OCI-LY7 (cell line): ENCODE data around the gene PIGH. TPM values are rescaled to one million over a fixed set of nuclear protein-coding genes. Genes with fewer than 3 reads are reported as not detected.

Source experiments
- BruUV-seq: library from RNA; stranded (reverse); fragments of 400-500 nt; replicated peaks from 2 replicates; lab custom pipeline; 2021; lab: Mats Ljungman, UMichigan
- CTCF ChIA-PET: fragments of 300-600 bp; sonication (Branson Sonifier 250); formaldehyde crosslinking; loops from one replicate; lab custom pipeline; 2022; ENCODE audit warnings: antibody characterized with exemption; ENCODE audit not compliant: unreplicated experiment; lab: Charles Lee
- POLR2A ChIA-PET: fragments of 300-600 bp; sonication (Branson Sonifier 250); formaldehyde crosslinking; loops from one replicate; lab custom pipeline; 2022; ENCODE audit warnings: antibody characterized with exemption; lab: Charles Lee
- DNase-seq: peaks from one replicate; pipeline ENCODE4 v3.0.0-alpha.2; 2015; ENCODE audit warnings: low spot score
- H2AFZ ChIP-seq: fragments of 200-600 bp; sonication (generic), shearing (Covaris generic); 2 replicates; pipeline ENCODE4 v1.6.1; 2014; ENCODE audit warnings: mild to moderate bottlenecking, antibody characterized with exemption, low read length, moderate library complexity
- H3K27ac ChIP-seq: fragments of 200-600 bp; sonication (generic); 2 replicates; pipeline ENCODE4 v1.5.1; 2014; ENCODE audit warnings: mixed run types, low read depth, mild to moderate bottlenecking, moderate library complexity, low read length, inconsistent platforms; ENCODE audit not compliant: poor library complexity, severe bottlenecking
- H3K36me3 ChIP-seq: fragments of 200-600 bp; sonication (generic); 2 replicates; pipeline ENCODE4 v1.6.1; 2014; ENCODE audit warnings: mild to moderate bottlenecking, antibody characterized with exemption, low read length, moderate library complexity, mixed read lengths; ENCODE audit not compliant: insufficient read depth
- H3K4me1 ChIP-seq: fragments of 200-600 bp; sonication (generic); 2 replicates; pipeline ENCODE4 v1.5.1; 2014; ENCODE audit warnings: mild to moderate bottlenecking, low read length; ENCODE audit not compliant: insufficient read depth, poor library complexity, severe bottlenecking
- H3K4me2 ChIP-seq: fragments of 200-600 bp; sonication (generic); 2 replicates; pipeline ENCODE4 v1.6.1; 2014; ENCODE audit warnings: mild to moderate bottlenecking, low read length
- H3K4me3 ChIP-seq: fragments of 200-600 bp; sonication (generic); 2 replicates; pipeline ENCODE4 v1.5.1; 2014; ENCODE audit warnings: mild to moderate bottlenecking, low read depth, low read length; ENCODE audit not compliant: poor library complexity, severe bottlenecking
- H3K79me2 ChIP-seq: fragments of 200-600 bp; sonication (generic); 2 replicates; pipeline ENCODE4 v1.6.1; 2016; ENCODE audit warnings: low read depth, mild to moderate bottlenecking, low read length, moderate library complexity, mixed read lengths; ENCODE audit not compliant: insufficient read depth
- H3K9me2 ChIP-seq: fragments of 200-600 bp; sonication (generic); 2 replicates; pipeline ENCODE4 v1.6.1; 2016; ENCODE audit warnings: mild to moderate bottlenecking, low read length, mixed read lengths; ENCODE audit not compliant: insufficient read depth
- H3K9me3 ChIP-seq: fragments of 200-600 bp; sonication (generic); 2 replicates; pipeline ENCODE4 v1.6.1; 2014; ENCODE audit warnings: mild to moderate bottlenecking, mixed run types, low read length, mixed read lengths
- H4K20me1 ChIP-seq: fragments of 200-600 bp; sonication (generic); 2 replicates; pipeline ENCODE4 v1.6.1; 2014; ENCODE audit warnings: mild to moderate bottlenecking, antibody characterized with exemption, low read length, moderate library complexity, mixed read lengths; ENCODE audit not compliant: insufficient read depth
- CTCF ChIP-seq: fragments of 200-600 bp; sonication (generic); conservative IDR thresholded peaks from 2 replicates; pipeline ENCODE4 v1.5.1; 2014; ENCODE audit warnings: mild to moderate bottlenecking, antibody characterized with exemption, low read length, moderate library complexity, mixed read lengths
- EZH2phosphoT487 ChIP-seq: fragments of 200-600 bp; sonication (generic); IDR thresholded peaks from 2 replicates; pipeline ENCODE4 v1.6.1; 2018; ENCODE audit warnings: low read depth, borderline replicate concordance, mild to moderate bottlenecking, mixed run types, antibody characterized with exemption, low read length, moderate library complexity, mixed read lengths
- intact Hi-C: fragments of 100-400 bp; cut with micrococcal nuclease; formaldehyde crosslinking; loops from one replicate; pipeline ENCODE4 v1.10.0; 2022; ENCODE audit not compliant: unreplicated experiment
- total RNA-seq, 2 experiments: library from RNA; depleted of rRNA in 1 of 2; stranded (reverse); fragments of >200 nt in 1 of 2; shearing (Covaris generic) in 1 of 2; gene quantifications; 2 replicates each; pipeline ENCODE4 v1.2.3, GENCODE V29; 2014 to 2022

PIGH gene
- total RNA-seq, 2 experiments from 2014 or later, result 15.5 to 23.0 TPM

DNA sequence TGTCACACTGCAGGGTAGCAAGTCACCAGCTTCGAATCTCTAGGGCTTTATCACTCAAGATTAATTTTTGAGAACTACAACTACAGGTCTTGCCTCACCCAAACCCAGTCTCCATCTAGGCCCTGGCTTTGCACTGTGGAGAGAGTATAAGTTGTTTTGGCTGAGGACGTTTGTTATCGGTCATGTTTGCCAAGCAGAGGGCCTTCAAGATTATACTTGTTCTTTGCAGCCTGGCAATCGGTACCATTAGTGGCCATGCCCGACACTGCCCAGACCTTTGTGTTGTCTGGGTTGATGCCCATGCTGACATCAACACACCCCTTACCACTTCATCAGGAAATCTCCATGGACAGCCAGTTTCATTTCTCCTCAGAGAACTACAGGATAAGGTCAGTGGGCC lies 45.3 kb upstream of the PIGH start:
- ChIA-PET CTCF (no interaction called here), POLR2A (no interaction called here)
- BruUV-seq, result no TSS peak

GRCh38 chr14:67644428-67644827 lies 44.4 kb upstream of the PIGH start:
- no peak overlapping the region for H2AFZ ChIP-seq
- TF ChIP-seq EZH2phosphoT487 (no peak), CTCF (no peak)
- no peak overlapping the region for H3K4me3 ChIP-seq
- DNase-seq, result no peak
- BruUV-seq, result no TSS peak
- H3K9me2 ChIP-seq, result no peaks in the 10 kb centered on the region
- ChIA-PET POLR2A (interaction anchor here (0.5 to 1.5 kb wide), 3 partner anchors 10 to 1519 kb away, joined by 3 to 6 read pairs (median 4); no protein-coding TSS in a partner anchor), CTCF (no interaction called here)
- no peaks in the 10 kb centered on the region for H3K9me3 ChIP-seq
- H4K20me1 ChIP-seq, result no peaks in the 10 kb centered on the region
- no peak overlapping the region for H3K4me2 ChIP-seq
- no peaks in the 10 kb centered on the region for H3K4me1 ChIP-seq
- H3K27ac ChIP-seq, result no peak overlapping the region
- no peaks in the 10 kb centered on the region for H3K79me2 ChIP-seq
- peaks cover 31% of the 10 kb centered on the region; the same call in 1 of the 2 replicates for H3K36me3 ChIP-seq
- intact Hi-C loops, result no loop called here

More for the DNA sequence above, 45.3 kb upstream of the PIGH start:
- Histone ChIP-seq H3K9me3 (no peaks in the 10 kb centered on the region), H3K4me2 (no peak overlapping the region), H3K79me2 (no peaks in the 10 kb centered on the region), H3K4me1 (no peaks in the 10 kb centered on the region), H3K36me3 (peaks cover 41% of the 10 kb centered on the region), H3K4me3 (no peak overlapping the region), H3K9me2 (no peaks in the 10 kb centered on the region), H3K27ac (no peak overlapping the region), H4K20me1 (no peaks in the 10 kb centered on the region), H2AFZ (no peak overlapping the region)
- no peak for TF ChIP-seq EZH2phosphoT487
- TF ChIP-seq CTCF, result no peak
- no peak for DNase-seq
- intact Hi-C loops, result no loop called here

- Histone ChIP-seq H3K36me3 (peaks cover 24% of the 10 kb centered on the region; the same call in 1 of the 2 replicates), H3K4me2 (no peak overlapping the region), H3K79me2 (no peaks in the 10 kb centered on the region), H3K4me3 (no peak overlapping the region), H4K20me1 (no peaks in the 10 kb centered on the region), H3K4me1 (no peaks in the 10 kb centered on the region), H2AFZ (no peak overlapping the region), H3K9me2 (no peaks in the 10 kb centered on the region), H3K9me3 (no peaks in the 10 kb centered on the region), H3K27ac (no peak overlapping the region)
- CTCF ChIA-PET, result no interaction called here
- TF ChIP-seq CTCF (no peak), EZH2phosphoT487 (no peak)
- POLR2A ChIA-PET, result interaction anchor here (0.9 to 1.5 kb wide), 2 partner anchors 12 to 210 kb away, joined by 5 to 6 read pairs; no protein-coding TSS in a partner anchor
- no TSS peak for BruUV-seq
- intact Hi-C loops, result no loop called here
- DNase-seq, result no peak
Observed at GRCh38 chr14:67643713-67644112, 43.6 kb upstream of the PIGH start.
